ENCODE results near the gene SMC6.
A peak's percentile ranks its signal among the peaks of the same experiment; 100 is the strongest.

Gene SMC6

GRCh38 chr2:17762451-17762850 lies 8.8 kb upstream of the SMC6 start:
- DNase-seq (ENCODE audit: low spot score) = no peak

- DNase-seq (ENCODE audit: low spot score) = no peak
These were observed 6.2 kb upstream of the SMC6 start for GRCh38 chr2:17759805-17760204.

GRCh38 chr2:17758118-17758517 lies 4.5 kb upstream of the SMC6 start:
- no peak for DNase-seq (ENCODE audit: low spot score)

GRCh38 chr2:17757321-17757720 lies 3.7 kb upstream of the SMC6 start:
- DNase-seq (ENCODE audit: low spot score) = no peak

GRCh38 chr2:17756668-17757067 lies 3.1 kb upstream of the SMC6 start:
- DNase-seq (ENCODE audit: low spot score) = no peak

GRCh38 chr2:17754773-17755425 lies 1.3 kb upstream of the SMC6 start:
- no peak for DNase-seq (ENCODE audit: low spot score)

- DNase-seq (ENCODE audit: low spot score) = peak; percentile 58
These were observed 463 bp downstream of the SMC6 start for GRCh38 chr2:17752892-17753802.

- no peak for DNase-seq (ENCODE audit: low spot score)
These were observed 1.4 kb downstream of the SMC6 start for GRCh38 chr2:17752246-17752645.

GRCh38 chr2:17749753-17750438 lies 3.7 kb downstream of the SMC6 start:
- no peak for DNase-seq (ENCODE audit: low spot score)

GRCh38 chr2:17748745-17749144 lies 4.9 kb downstream of the SMC6 start:
- no peak for DNase-seq (ENCODE audit: low spot score)

GRCh38 chr2:17747684-17748452 lies 5.7 kb downstream of the SMC6 start:
- peak; percentile 46 for DNase-seq (ENCODE audit: low spot score)

- no peak for DNase-seq (ENCODE audit: low spot score)
These were observed 13.4 kb downstream of the SMC6 start for GRCh38 chr2:17740203-17740602.

- DNase-seq (ENCODE audit: low spot score) = no peak
These were observed 16.6 kb downstream of the SMC6 start for GRCh38 chr2:17736989-17737388.

- no peak for DNase-seq (ENCODE audit: low spot score)
These were observed 17.7 kb downstream of the SMC6 start for GRCh38 chr2:17735864-17736263.

- no peak for DNase-seq (ENCODE audit: low spot score)
These were observed 20.0 kb downstream of the SMC6 start for GRCh38 chr2:17733599-17733998.

GRCh38 chr2:17729880-17730279 lies 23.7 kb downstream of the SMC6 start:
- no peak for DNase-seq (ENCODE audit: low spot score)

- DNase-seq (ENCODE audit: low spot score) = no peak
These were observed 25.4 kb downstream of the SMC6 start for GRCh38 chr2:17728210-17728609.

GRCh38 chr2:17719562-17720371 lies 33.8 kb downstream of the SMC6 start:
- DNase-seq (ENCODE audit: low spot score) = peak; percentile 24

- no peak for DNase-seq (ENCODE audit: low spot score)
These were observed 34.9 kb downstream of the SMC6 start for GRCh38 chr2:17718689-17719088.

GRCh38 chr2:17717666-17718065 lies 35.9 kb downstream of the SMC6 start:
- DNase-seq (ENCODE audit: low spot score) = no peak

GRCh38 chr2:17713291-17713690 lies 40.3 kb downstream of the SMC6 start:
- no peak for DNase-seq (ENCODE audit: low spot score)

All from iPS-NIHi11 (cell line).